ENCODE measurements around the gene STEAP3.
A peak's percentile ranks its signal among the peaks of the same experiment; 100 is the strongest.

The STEAP3 gene

GRCh38 chr2:119223521-119224390, at the start of gene STEAP3:
Gene STEAP3, plus strand, starts transcription at chr2:119223834. Its CDS starts 7,179 bp downstream, at chr2:119231013.
- DNase-seq = peak; percentile 26

- no peak for DNase-seq
Observed at GRCh38 chr2:119174216-119174992, 49.2 kb upstream of the STEAP3 start.

- no peak for DNase-seq
Observed at GRCh38 chr2:119174993-119175347, 48.7 kb upstream of the STEAP3 start.

GRCh38 chr2:119175517-119175916, 48.1 kb upstream of the STEAP3 start:
- DNase-seq = no peak

- no peak for DNase-seq
Observed at GRCh38 chr2:119177171-119177837, 46.3 kb upstream of the STEAP3 start.

GRCh38 chr2:119177838-119178190, 45.8 kb upstream of the STEAP3 start:
- DNase-seq = no peak

- DNase-seq = no peak
Observed at GRCh38 chr2:119178776-119179175, 44.9 kb upstream of the STEAP3 start.

GRCh38 chr2:119179202-119179601, 44.4 kb upstream of the STEAP3 start:
- DNase-seq = no peak

- no peak for DNase-seq
Observed at GRCh38 chr2:119179991-119180390, 43.6 kb upstream of the STEAP3 start.

GRCh38 chr2:119180892-119181291, 42.7 kb upstream of the STEAP3 start:
- no peak for DNase-seq

GRCh38 chr2:119181391-119181790, 42.2 kb upstream of the STEAP3 start:
- DNase-seq = no peak

GRCh38 chr2:119181791-119182445, 41.7 kb upstream of the STEAP3 start:
- no peak for DNase-seq

GRCh38 chr2:119184512-119184911, 39.1 kb upstream of the STEAP3 start:
- no peak for DNase-seq

GRCh38 chr2:119190321-119191111, 33.1 kb upstream of the STEAP3 start:
- no peak for DNase-seq

- DNase-seq = no peak
Observed at GRCh38 chr2:119192893-119193292, 30.7 kb upstream of the STEAP3 start.

GRCh38 chr2:119195001-119195400, 28.6 kb upstream of the STEAP3 start:
- DNase-seq = no peak

- no peak for DNase-seq
Observed at GRCh38 chr2:119195887-119196286, 27.7 kb upstream of the STEAP3 start.

GRCh38 chr2:119196301-119197125, 27.1 kb upstream of the STEAP3 start:
- DNase-seq = no peak

GRCh38 chr2:119197126-119197405, 26.6 kb upstream of the STEAP3 start:
- no peak for DNase-seq

GRCh38 chr2:119197529-119198239, 25.9 kb upstream of the STEAP3 start:
- DNase-seq = no peak
